Germinal center (tissue), 1 donor: ENCODE data around the gene FURIN.
A peak's percentile ranks its signal among the peaks of the same experiment; 100 is the strongest.
"Not testable (repeated sequence)": the region's sequence is repeated elsewhere in the genome, so short reads cannot be mapped to it uniquely, and the experiment has no call there.

Experiments
- DNase-seq: peaks from one replicate; pipeline ENCODE4 v3.0.0; 2012; ENCODE audit warnings: mixed read lengths, low spot score

Gene FURIN

GRCh38 chr15:90902840-90903732, 34.7 kb downstream of the FURIN start, which contains the start of gene MAN2A2:
Gene MAN2A2 (plus strand): TSS chr15:90903302. CDS start chr15:90904208, 906 bp downstream.
- DNase-seq, result peak; percentile 80

GRCh38 chr15:90903733-90904536, 35.5 kb downstream of the FURIN start:
- DNase-seq, result no peak

GRCh38 chr15:90904746-90905145, 36.4 kb downstream of the FURIN start:
- no peak for DNase-seq

- no peak for DNase-seq
Observed at GRCh38 chr15:90905306-90906180, 37.2 kb downstream of the FURIN start.

- DNase-seq, result no peak
Observed at GRCh38 chr15:90906181-90906849, 37.9 kb downstream of the FURIN start.

GRCh38 chr15:90907051-90907660, 38.8 kb downstream of the FURIN start:
- no peak for DNase-seq

- no peak for DNase-seq
Observed at GRCh38 chr15:90907838-90908507, 39.6 kb downstream of the FURIN start.

- DNase-seq, result not testable (repeated sequence)
Observed at GRCh38 chr15:90909449-90909848, 41.1 kb downstream of the FURIN start.

GRCh38 chr15:90909976-90910375, 41.6 kb downstream of the FURIN start:
- no peak for DNase-seq

- DNase-seq, result no peak
Observed at GRCh38 chr15:90910441-90911301, 42.3 kb downstream of the FURIN start.

GRCh38 chr15:90911302-90911623, 42.9 kb downstream of the FURIN start:
- DNase-seq, result no peak

- DNase-seq, result no peak
Observed at GRCh38 chr15:90911906-90912769, 43.8 kb downstream of the FURIN start.

GRCh38 chr15:90912770-90913075, 44.3 kb downstream of the FURIN start:
- DNase-seq, result no peak

GRCh38 chr15:90913398-90913944, 45.1 kb downstream of the FURIN start:
- DNase-seq, result no peak

GRCh38 chr15:90914305-90915080, 46.1 kb downstream of the FURIN start:
- no peak for DNase-seq

GRCh38 chr15:90915216-90915807, 46.9 kb downstream of the FURIN start:
- no peak for DNase-seq

GRCh38 chr15:90915808-90916440, 47.5 kb downstream of the FURIN start:
- no peak for DNase-seq
